Thoracic aorta endothelial cell (primary cell): Measurements from ENCODE around the gene FEM1A. TPM values are rescaled to one million over a fixed set of nuclear protein-coding genes. Genes with fewer than 3 reads are reported as not detected.

ENCODE experiments used
- small RNA-seq: library from RNA; depleted of rRNA; stranded (forward); fragments of <200 nt; gene quantifications from one replicate; pipeline ENCODE3, GENCODE V24; 2012
- total RNA-seq: library from RNA; depleted of rRNA; stranded (reverse); fragments of >200 nt; gene quantifications from 2 replicates; pipeline ENCODE4 v1.2.3, GENCODE V29; 2012

The FEM1A gene
- total RNA-seq, result 14.6 and 15.1 TPM in 2 replicates

GRCh38 chr19:4791183-4792018 lies at the start of gene FEM1A:
Gene FEM1A, plus strand, starts transcription at chr19:4791734. Its CDS starts 121 bp downstream, at chr19:4791855.

GRCh38 chr19:4831304-4831978 lies 39.9 kb downstream of the FEM1A start, which contains the start of gene TICAM1:
Gene TICAM1, minus strand, starts transcription at chr19:4831712. Its CDS starts 13,335 bp downstream, at chr19:4818377.

Small RNA genes lying within 50 kb of the gene (small RNA-seq; reads per million reads assigned to genes)
- gene MIR7-3, result 0.49 reads per million

Other genes starting within 250 kb of the FEM1A start
- 116 and 141 TPM in 2 replicates for gene SEMA6B, start 232.1 kb upstream of the FEM1A start, total RNA-seq
- gene TNFAIP8L1, start 152.2 kb upstream of the FEM1A start, total RNA-seq, result 22.7 and 23.0 TPM in 2 replicates
- 162 and 175 TPM in 2 replicates for gene MYDGF, start 121.4 kb upstream of the FEM1A start, total RNA-seq
- gene DPP9, start 67.9 kb upstream of the FEM1A start, total RNA-seq, result 69.8 and 85.8 TPM in 2 replicates
- 3.9 and 5.5 TPM in 2 replicates for gene TICAM1, start 40.0 kb downstream of the FEM1A start, total RNA-seq
- gene PLIN3, start 75.9 kb downstream of the FEM1A start, total RNA-seq, result 78.6 and 98.9 TPM in 2 replicates
- gene ARRDC5, start 111.2 kb downstream of the FEM1A start, total RNA-seq, result not detected in 2 replicates
- 47.7 and 57.4 TPM in 2 replicates for gene UHRF1, start 117.8 kb downstream of the FEM1A start, total RNA-seq
- 23.9 and 25.6 TPM in 2 replicates for gene KDM4B, start 177.4 kb downstream of the FEM1A start, total RNA-seq